Hematopoietic multipotent progenitor cell treated with erythropoietin and hydrocortisone succinate and interleukin-3 and kit ligand, for 17 days (in vitro differentiated cells): ENCODE measurements around the gene SPTBN5.

Experiments used
- DNase-seq: peaks from one replicate; pipeline ENCODE4 v3.0.0-alpha.2; 2015; ENCODE audit warnings: low spot score

SPTBN5 gene

DNA sequence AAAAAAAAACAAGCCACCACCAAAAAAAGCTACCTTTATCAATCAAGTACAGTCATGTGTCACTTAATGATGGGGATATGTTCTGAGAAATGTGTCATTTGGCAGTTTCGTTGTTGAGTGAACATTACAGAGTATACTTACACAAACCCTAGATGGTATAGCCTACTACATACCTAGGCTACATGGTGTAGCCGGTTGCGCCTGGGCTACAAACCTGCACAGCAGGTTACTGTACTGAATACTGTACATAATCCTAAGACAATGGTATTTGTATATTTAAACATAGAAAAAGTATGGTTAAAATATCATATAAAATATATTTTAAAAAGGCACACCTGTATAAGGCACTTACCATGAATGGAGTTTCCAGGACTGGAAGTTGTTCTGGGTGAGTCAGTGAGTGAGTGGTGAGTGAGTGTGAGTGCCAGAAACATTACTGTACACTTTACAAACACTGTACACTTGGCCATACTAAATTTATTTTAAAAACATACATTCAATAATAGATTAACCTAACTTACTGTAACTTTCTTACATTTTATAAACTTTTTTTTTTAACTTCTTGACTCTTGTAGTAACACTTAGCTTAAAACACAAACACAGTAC lies 91.9 kb downstream of the SPTBN5 start:
- DNase-seq = no peak

DNA sequence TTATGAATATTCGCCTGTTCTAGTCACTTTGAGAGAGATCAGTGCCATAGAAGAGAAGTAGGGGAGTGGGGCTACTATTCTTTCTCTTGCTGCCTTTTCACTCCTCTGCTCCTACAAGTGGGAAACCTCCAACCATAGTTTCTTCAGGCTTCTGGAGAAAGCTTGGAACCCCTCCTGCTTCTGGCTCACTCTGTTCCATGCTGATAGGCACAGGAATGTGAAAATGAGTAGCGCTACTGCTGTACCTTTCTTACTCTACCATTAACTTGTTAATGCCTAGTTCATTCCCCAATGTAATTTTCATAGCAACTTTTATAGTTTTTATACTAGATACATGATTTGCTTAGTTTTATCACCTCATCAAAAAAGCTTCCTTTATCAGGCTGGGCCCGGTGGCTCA lies 92.7 kb downstream of the SPTBN5 start:
- DNase-seq = no peak

DNA sequence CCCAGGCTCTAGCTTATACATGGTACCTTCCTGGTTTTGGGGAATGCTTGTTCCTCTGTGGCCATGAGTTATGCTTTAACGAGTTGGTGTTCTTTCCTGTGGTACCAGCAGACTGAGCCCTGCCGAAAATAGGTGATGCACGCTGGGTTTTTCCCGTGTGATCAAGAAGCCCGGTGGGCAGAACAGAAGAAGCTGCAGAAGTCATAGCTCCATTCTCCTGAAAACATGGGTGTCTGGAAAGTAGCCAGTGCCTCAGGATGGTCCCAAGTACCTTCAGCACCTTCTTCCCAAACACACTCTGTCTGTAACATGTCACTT lies 94.4 kb downstream of the SPTBN5 start:
- DNase-seq = no peak

DNA sequence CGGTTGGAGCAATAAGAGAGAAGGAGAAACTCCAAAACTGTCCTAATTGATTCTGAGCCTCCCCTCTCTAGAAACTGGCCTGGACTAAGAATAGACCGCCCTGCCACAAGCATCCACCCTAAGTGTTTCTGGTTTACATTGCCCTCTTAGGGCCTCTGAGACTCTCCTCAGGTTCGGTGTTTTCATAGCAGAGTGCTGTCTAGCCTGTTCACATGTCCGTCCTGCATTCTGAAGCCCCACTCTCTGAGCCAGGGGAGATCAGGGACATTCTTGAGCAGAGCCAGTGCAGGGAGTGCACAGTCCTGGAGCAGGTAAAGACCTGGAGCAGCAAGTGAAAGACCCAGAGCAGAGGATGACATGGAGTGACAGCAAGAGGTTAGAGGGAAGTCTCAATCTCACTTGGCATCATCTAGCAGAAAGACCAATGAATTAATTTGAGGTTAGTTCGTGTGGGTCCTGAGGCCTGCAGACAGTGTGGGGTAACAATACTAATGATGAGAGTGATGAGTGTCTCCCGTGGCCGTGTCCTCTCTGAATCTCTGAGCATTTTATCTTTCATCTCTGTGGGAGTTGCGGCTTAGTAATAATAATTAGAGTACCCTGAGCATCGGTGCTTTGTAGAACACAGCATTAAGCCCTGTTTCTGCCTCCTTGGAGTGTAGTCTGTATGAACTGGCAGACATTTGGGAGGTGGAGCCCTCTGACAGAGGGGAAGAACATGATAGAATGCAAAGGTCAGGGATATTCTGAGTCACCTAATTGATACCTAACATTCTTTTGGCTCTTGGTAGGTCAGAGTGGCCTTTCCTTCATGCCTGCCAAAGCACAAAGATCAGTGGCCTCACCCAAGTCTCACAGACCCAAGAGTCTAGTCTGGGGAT lies 95.0 kb downstream of the SPTBN5 start:
- DNase-seq = no peak
